Cardiac muscle cell (in vitro differentiated cells and primary cell): Measurements from ENCODE around the gene DCTD. TPM values are rescaled to one million over a fixed set of nuclear protein-coding genes. Genes with fewer than 3 reads are reported as not detected.
A peak's percentile ranks its signal among the peaks of the same experiment; 100 is the strongest.

Source experiments
- DNase-seq, 2 donors: peaks; one replicate each; pipeline versions ENCODE4 v3.0.0 to v3.0.0-alpha.2; 2010 to 2017; ENCODE audit warnings: low read depth in 1 of 2, low spot score in 1 of 2
- H3K27ac ChIP-seq: fragments of 200-600 bp; sonication (generic); 2 replicates; pipeline ENCODE4 v1.5.1; 2016
- H3K27me3 ChIP-seq: fragments of 200-600 bp; sonication (generic); 2 replicates; pipeline ENCODE4 v1.6.0; 2016; ENCODE audit warnings: control low read depth
- H3K36me3 ChIP-seq: fragments of 200-600 bp; sonication (generic); 2 replicates; pipeline ENCODE4 v1.5.1; 2016; ENCODE audit warnings: control low read depth
- H3K4me1 ChIP-seq: fragments of 200-600 bp; sonication (generic); 2 replicates; pipeline ENCODE4 v1.8.1; 2017; ENCODE audit warnings: low read depth, mild to moderate bottlenecking, mixed run types
- H3K4me3 ChIP-seq: fragments of 200-600 bp; sonication (generic); 2 replicates; pipeline ENCODE4 v1.5.1; 2016; ENCODE audit warnings: mild to moderate bottlenecking
- H3K9me3 ChIP-seq: fragments of 200-600 bp; sonication (generic); 2 replicates; pipeline ENCODE4 v1.5.1; 2017; ENCODE audit warnings: low read depth, mild to moderate bottlenecking, control low read depth
- CTCF ChIP-seq: IDR thresholded peaks from 2 replicates; pipeline ENCODE4 v1.5.1; 2012; ENCODE audit warnings: low read depth, mild to moderate bottlenecking, low read length
- polyA plus RNA-seq: library from polyadenylated mRNA; unstranded; fragments of >200 nt; fragmentation: Nextera tagmentation; extraction: Ambion mirVana; gene quantifications from 2 replicates; pipeline ENCODE4 v1.2.1, GENCODE V29; 2016
- total RNA-seq: library from RNA; depleted of rRNA; stranded (reverse); fragments of >200 nt; gene quantifications from 2 replicates; pipeline ENCODE4 v1.2.3, GENCODE V29; 2016

DCTD gene
- total and polyA plus RNA-seq, 2 experiments from 2014 or later, result 55.4 to 73.6 TPM

- TF ChIP-seq CTCF, result no peak
- Histone ChIP-seq H3K27me3 (peaks cover 20% of the 10 kb centered on the region), H3K4me1 (no peaks in the 10 kb centered on the region), H3K27ac (no peak overlapping the region), H3K36me3 (no peaks in the 10 kb centered on the region), H3K9me3 (no peaks in the 10 kb centered on the region), H3K4me3 (no peak overlapping the region)
- no peak for DNase-seq
These were observed 22.5 kb upstream of the DCTD start for GRCh38 chr4:182939680-182940079.

GRCh38 chr4:182938205-182938645 lies 21.0 kb upstream of the DCTD start:
- peak; percentile 70 for DNase-seq
- H3K27me3 ChIP-seq, result peaks cover 12% of the 10 kb centered on the region
- H3K27ac ChIP-seq, result no peak overlapping the region
- no peak overlapping the region for H3K4me3 ChIP-seq
- H3K4me1 ChIP-seq, result no peaks in the 10 kb centered on the region
- no peaks in the 10 kb centered on the region for H3K9me3 ChIP-seq
- H3K36me3 ChIP-seq, result no peaks in the 10 kb centered on the region
- peak; percentile 97 for TF ChIP-seq CTCF

GRCh38 chr4:182937268-182938204 lies 20.4 kb upstream of the DCTD start:
- DNase-seq, result no peak
- Histone ChIP-seq H3K9me3 (no peaks in the 10 kb centered on the region), H3K27ac (no peak overlapping the region), H3K27me3 (peaks cover 6% of the 10 kb centered on the region), H3K4me1 (no peaks in the 10 kb centered on the region), H3K4me3 (no peak overlapping the region), H3K36me3 (no peaks in the 10 kb centered on the region)
- TF ChIP-seq CTCF, result no peak

- Histone ChIP-seq H3K4me1 (no peaks in the 10 kb centered on the region), H3K27me3 (no peaks in the 10 kb centered on the region), H3K4me3 (no peak overlapping the region), H3K27ac (no peak overlapping the region), H3K36me3 (no peaks in the 10 kb centered on the region), H3K9me3 (no peaks in the 10 kb centered on the region)
- TF ChIP-seq CTCF, result no peak
- DNase-seq, result no peak
These were observed 15.5 kb upstream of the DCTD start for GRCh38 chr4:182932651-182933050.

GRCh38 chr4:182931691-182932345 lies 14.6 kb upstream of the DCTD start:
- Histone ChIP-seq H3K27me3 (no peaks in the 10 kb centered on the region), H3K9me3 (no peaks in the 10 kb centered on the region), H3K27ac (no peak overlapping the region), H3K36me3 (no peaks in the 10 kb centered on the region), H3K4me3 (no peak overlapping the region), H3K4me1 (no peaks in the 10 kb centered on the region)
- TF ChIP-seq CTCF, result no peak
- no peak for DNase-seq
